Thyroid gland (tissue), 4 donors: Measurements from ENCODE around the gene PDCL2.

Source experiments
- POLR2A ChIP-seq, 2 donors: fragments of 450-650 bp; IDR thresholded peaks; one replicate each; pipeline ENCODE4 v1.6.1; 2017; ENCODE audit warnings: antibody characterized with exemption in 2 of 2, mild to moderate bottlenecking in 2 of 2, moderate library complexity in 1 of 2
- TF ChIP-seq, protein P1 (sequence below), 6 experiments: fragments of 200-600 bp in 3 of 6; fragments of 450-650 bp in 3 of 6; sonication (generic) in 3 of 6; IDR thresholded peaks; one replicate each; pipeline ENCODE4 v1.5.1; 2016 to 2019; ENCODE audit warnings: antibody characterized with exemption in 6 of 6, mild to moderate bottlenecking in 2 of 6, inconsistent platforms in 1 of 6, moderate library complexity in 1 of 6

- TF ChIP-seq, protein P1, sequence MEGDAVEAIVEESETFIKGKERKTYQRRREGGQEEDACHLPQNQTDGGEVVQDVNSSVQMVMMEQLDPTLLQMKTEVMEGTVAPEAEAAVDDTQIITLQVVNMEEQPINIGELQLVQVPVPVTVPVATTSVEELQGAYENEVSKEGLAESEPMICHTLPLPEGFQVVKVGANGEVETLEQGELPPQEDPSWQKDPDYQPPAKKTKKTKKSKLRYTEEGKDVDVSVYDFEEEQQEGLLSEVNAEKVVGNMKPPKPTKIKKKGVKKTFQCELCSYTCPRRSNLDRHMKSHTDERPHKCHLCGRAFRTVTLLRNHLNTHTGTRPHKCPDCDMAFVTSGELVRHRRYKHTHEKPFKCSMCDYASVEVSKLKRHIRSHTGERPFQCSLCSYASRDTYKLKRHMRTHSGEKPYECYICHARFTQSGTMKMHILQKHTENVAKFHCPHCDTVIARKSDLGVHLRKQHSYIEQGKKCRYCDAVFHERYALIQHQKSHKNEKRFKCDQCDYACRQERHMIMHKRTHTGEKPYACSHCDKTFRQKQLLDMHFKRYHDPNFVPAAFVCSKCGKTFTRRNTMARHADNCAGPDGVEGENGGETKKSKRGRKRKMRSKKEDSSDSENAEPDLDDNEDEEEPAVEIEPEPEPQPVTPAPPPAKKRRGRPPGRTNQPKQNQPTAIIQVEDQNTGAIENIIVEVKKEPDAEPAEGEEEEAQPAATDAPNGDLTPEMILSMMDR (IDR thresholded peaks at IDR 0.05), result no peak
- TF ChIP-seq POLR2A (IDR thresholded peaks at IDR 0.05), result peak in 1 of 2 donors; percentile 52
Measured at GRCh38 chr4:55545641-55546505, 46.2 kb downstream of the PDCL2 start.
